ENCODE results near the gene TSN. TPM values are rescaled to one million over a fixed set of nuclear protein-coding genes. Genes with fewer than 3 reads are reported as not detected.

TSN gene
- total RNA-seq, 1 donor from 2014 or later, result 86.9 TPM

DNA sequence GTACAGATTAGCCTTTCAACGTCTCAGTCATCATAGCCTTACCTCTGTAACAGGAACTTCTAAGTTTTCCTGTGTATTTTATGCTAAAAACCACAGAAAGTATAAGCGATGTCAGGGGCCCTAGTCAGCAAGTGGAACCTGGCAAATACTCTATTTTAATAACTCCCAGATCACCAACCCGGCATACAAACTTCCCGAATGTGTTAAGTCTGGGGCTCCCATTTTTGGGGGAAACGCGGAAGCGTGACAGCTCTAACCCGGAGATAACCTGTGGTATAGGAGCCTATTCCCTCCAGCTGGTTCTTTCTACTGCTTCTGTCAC, 19.4 kb upstream of the TSN start:
- no peak for DNase-seq (ENCODE audit: low spot score)
- peaks cover 21% of the 10 kb centered on the region for H4K20me1 ChIP-seq (ENCODE audit: low read depth)
- no peaks in the 10 kb centered on the region for H3K27me3 ChIP-seq
- H3F3A ChIP-seq (ENCODE audit: low read depth), result peaks cover 10% of the 10 kb centered on the region
- peaks cover 41% of the 10 kb centered on the region for H3K79me2 ChIP-seq (ENCODE audit: low read depth)
- peaks cover 9% of the 10 kb centered on the region for H3K4me1 Mint-ChIP-seq
- TF ChIP-seq, protein P1, sequence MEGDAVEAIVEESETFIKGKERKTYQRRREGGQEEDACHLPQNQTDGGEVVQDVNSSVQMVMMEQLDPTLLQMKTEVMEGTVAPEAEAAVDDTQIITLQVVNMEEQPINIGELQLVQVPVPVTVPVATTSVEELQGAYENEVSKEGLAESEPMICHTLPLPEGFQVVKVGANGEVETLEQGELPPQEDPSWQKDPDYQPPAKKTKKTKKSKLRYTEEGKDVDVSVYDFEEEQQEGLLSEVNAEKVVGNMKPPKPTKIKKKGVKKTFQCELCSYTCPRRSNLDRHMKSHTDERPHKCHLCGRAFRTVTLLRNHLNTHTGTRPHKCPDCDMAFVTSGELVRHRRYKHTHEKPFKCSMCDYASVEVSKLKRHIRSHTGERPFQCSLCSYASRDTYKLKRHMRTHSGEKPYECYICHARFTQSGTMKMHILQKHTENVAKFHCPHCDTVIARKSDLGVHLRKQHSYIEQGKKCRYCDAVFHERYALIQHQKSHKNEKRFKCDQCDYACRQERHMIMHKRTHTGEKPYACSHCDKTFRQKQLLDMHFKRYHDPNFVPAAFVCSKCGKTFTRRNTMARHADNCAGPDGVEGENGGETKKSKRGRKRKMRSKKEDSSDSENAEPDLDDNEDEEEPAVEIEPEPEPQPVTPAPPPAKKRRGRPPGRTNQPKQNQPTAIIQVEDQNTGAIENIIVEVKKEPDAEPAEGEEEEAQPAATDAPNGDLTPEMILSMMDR (IDR thresholded peaks at IDR 0.05), result no peak
- TF ChIP-seq EZH2phosphoT487 (IDR thresholded peaks at IDR 0.05), result no peak
- no peak for TF ChIP-seq EZH2 (IDR thresholded peaks at IDR 0.05)
- H3K4me2 ChIP-seq, result peak overlapping the region; percentile 87
- no peaks in the 10 kb centered on the region for H3K36me3 ChIP-seq
- H3K27ac Mint-ChIP-seq, result no peak overlapping the region
- H3K4me3 ChIP-seq, result peak overlapping the region; percentile 77
- H3K27ac ChIP-seq, result no peak overlapping the region
- peaks cover 9% of the 10 kb centered on the region for H3K4me1 ChIP-seq
- peaks cover 15% of the 10 kb centered on the region for H3K36me3 Mint-ChIP-seq
- peak overlapping the region; percentile 67 for H3K9ac ChIP-seq
- no peaks in the 10 kb centered on the region for H3K9me3 Mint-ChIP-seq
- H3K9me3 ChIP-seq (ENCODE audit: low read depth), result no peaks in the 10 kb centered on the region
- peaks cover 7% of the 10 kb centered on the region for H3K27me3 Mint-ChIP-seq (ENCODE audit: insufficient read depth, low read depth)
- H3K4me3 Mint-ChIP-seq, result peak overlapping the region; percentile 98
- peak overlapping the region; percentile 14 for H2AFZ ChIP-seq (replicated peaks)

DNA sequence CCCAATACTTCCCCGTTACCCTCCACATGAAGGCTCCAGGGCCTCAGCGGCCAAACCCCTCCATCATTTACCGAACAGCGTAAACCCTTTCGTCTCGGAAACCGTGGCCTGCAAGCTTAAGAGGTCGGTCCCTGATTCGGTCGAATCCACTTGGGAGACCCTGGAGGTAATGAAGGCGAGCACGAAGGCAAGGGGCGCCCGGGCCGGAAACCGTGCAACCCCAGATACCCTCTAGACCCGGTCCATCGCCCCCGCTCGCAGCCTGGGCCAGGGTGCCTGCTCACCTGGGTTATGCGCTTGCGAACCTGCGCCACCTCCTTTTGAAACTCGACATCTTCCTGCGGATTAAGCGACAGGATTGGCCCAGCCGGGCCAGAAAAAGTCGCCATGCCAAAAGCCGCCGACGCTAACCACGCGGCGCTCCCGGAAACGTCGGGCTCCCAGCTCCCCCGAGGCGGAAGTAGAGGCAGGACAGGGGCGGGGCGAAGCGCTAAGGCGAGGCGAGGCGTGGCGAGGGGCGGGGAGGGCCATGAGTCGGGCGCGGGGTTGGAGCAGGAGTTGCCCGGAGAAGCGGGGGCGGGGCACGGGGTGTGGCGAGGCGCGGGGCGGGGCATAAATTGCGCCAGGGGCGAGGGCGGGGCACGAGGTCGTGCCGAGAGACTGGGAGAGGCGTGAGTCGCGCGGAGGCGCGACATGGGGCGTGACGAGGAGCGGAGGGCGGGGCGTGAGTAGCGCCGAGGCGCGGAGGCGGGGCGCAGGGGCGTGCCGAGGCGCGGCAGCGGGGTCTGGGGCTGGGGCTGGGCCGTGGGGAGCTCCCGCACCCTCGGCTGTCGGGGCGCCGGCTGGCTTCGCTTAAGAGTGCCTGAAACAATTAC, 18.8 kb upstream of the TSN start, which contains the start of gene NIFK:
Gene NIFK, minus strand, starts transcription at position 414 of the 875 bp plus-strand sequence. Its CDS starts 25 bp downstream, at position 389.
- Mint-ChIP-seq H3K9me3 (no peaks in the 10 kb centered on the region), H3K4me1 (peaks cover 9% of the 10 kb centered on the region), H3K27ac (peak within 1 kb of the TSS; percentile 79), H3K4me3 (peak within 1 kb of the TSS; percentile 98), H3K36me3 (peaks cover 10% of the 10 kb centered on the region), H3K27me3 (ENCODE audit: insufficient read depth, low read depth) (peaks cover 7% of the 10 kb centered on the region)
- H3K27me3 ChIP-seq, result no peaks in the 10 kb centered on the region
- peaks cover 9% of the 10 kb centered on the region for H3K4me1 ChIP-seq
- peaks cover 10% of the 10 kb centered on the region for H3F3A ChIP-seq (ENCODE audit: low read depth)
- peak within 1 kb of the TSS; percentile 67 for H3K9ac ChIP-seq
- DNase-seq (ENCODE audit: low spot score), result peak; percentile 99
- peak within 1 kb of the TSS; percentile 56 for H2AFZ ChIP-seq (replicated peaks)
- peak within 1 kb of the TSS; percentile 77 for H3K4me3 ChIP-seq
- TF ChIP-seq EZH2phosphoT487 (IDR thresholded peaks at IDR 0.05) (no peak), EZH2 (IDR thresholded peaks at IDR 0.05) (no peak)
- TF ChIP-seq, protein P1 (IDR thresholded peaks at IDR 0.05), result no peak
- peaks cover 41% of the 10 kb centered on the region for H3K79me2 ChIP-seq (ENCODE audit: low read depth)
- no peaks in the 10 kb centered on the region for H3K36me3 ChIP-seq
- peak within 1 kb of the TSS; percentile 87 for H3K4me2 ChIP-seq
- H4K20me1 ChIP-seq (ENCODE audit: low read depth), result peaks cover 21% of the 10 kb centered on the region
- H3K27ac ChIP-seq, result no peak within 1 kb of the TSS
- H3K9me3 ChIP-seq (ENCODE audit: low read depth), result no peaks in the 10 kb centered on the region

DNA sequence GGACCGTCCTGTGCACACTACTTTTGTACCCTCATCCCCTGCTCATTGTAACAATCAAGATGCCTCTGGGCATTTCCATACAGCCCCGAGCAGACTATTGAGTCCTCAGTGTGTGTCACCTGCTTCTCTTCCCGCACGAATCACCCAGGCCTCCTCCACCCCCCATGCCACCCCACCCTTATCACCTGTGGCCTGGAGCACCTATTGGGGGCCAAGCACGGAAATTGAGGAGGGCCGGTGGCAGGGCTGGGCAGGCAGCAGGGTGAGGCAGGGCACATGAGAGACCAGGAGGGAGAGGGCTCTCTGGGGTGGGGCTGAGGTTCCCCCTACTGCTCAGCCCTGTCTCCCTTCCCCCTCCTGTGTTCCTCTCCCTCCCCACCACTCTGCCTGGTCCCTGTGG, 14.5 kb upstream of the TSN start:
- H3K9me3 ChIP-seq (ENCODE audit: low read depth), result no peaks in the 10 kb centered on the region
- H3K9me3 Mint-ChIP-seq, result peaks cover 3% of the 10 kb centered on the region
- peaks cover 7% of the 10 kb centered on the region for H3K27me3 Mint-ChIP-seq (ENCODE audit: insufficient read depth, low read depth)
- peaks cover 10% of the 10 kb centered on the region for H3F3A ChIP-seq (ENCODE audit: low read depth)
- TF ChIP-seq EZH2 (IDR thresholded peaks at IDR 0.05) (no peak), EZH2phosphoT487 (IDR thresholded peaks at IDR 0.05) (no peak)
- TF ChIP-seq, protein P1 (IDR thresholded peaks at IDR 0.05), result no peak
- H4K20me1 ChIP-seq (ENCODE audit: low read depth), result peaks cover 5% of the 10 kb centered on the region
- no peaks in the 10 kb centered on the region for H3K36me3 ChIP-seq
- peak overlapping the region; percentile 37 for H3K4me3 Mint-ChIP-seq
- no peak overlapping the region for H3K9ac ChIP-seq
- no peak overlapping the region for H3K4me2 ChIP-seq
- H3K27ac ChIP-seq, result no peak overlapping the region
- no peaks in the 10 kb centered on the region for H3K4me1 ChIP-seq
- H3K27ac Mint-ChIP-seq, result no peak overlapping the region
- no peaks in the 10 kb centered on the region for H3K36me3 Mint-ChIP-seq
- peaks cover 2% of the 10 kb centered on the region for H3K4me1 Mint-ChIP-seq
- no peak for DNase-seq (ENCODE audit: low spot score)
- peaks cover 7% of the 10 kb centered on the region for H3K79me2 ChIP-seq (ENCODE audit: low read depth)
- H3K4me3 ChIP-seq, result no peak overlapping the region
- H2AFZ ChIP-seq (replicated peaks), result no peak overlapping the region
- no peaks in the 10 kb centered on the region for H3K27me3 ChIP-seq

Data from neural progenitor cell (in vitro differentiated cells).